NCI-H2107 treated with DMSO at 0.1 percent for 48 hours (cell line): ENCODE results near the gene TAS2R41.
"Not testable (repeated sequence)": the region's sequence is repeated elsewhere in the genome, so short reads cannot be mapped to it uniquely, and the experiment has no call there.

ENCODE experiments used
- DNase-seq: peaks from one replicate; lab custom pipeline; 2025; ENCODE audit not compliant: unreplicated experiment; lab: John Stamatoyannopoulos, UW

Gene TAS2R41

GRCh38 chr7:143456992-143457793 is 20.5 kb upstream of the TAS2R41 start:
- DNase-seq: no peak

GRCh38 chr7:143458263-143458662 is 19.4 kb upstream of the TAS2R41 start:
- DNase-seq: no peak

- no peak for DNase-seq
These were observed 19.0 kb upstream of the TAS2R41 start for GRCh38 chr7:143458681-143459080.

GRCh38 chr7:143459359-143459758 is 18.3 kb upstream of the TAS2R41 start:
- no peak for DNase-seq

- DNase-seq: no peak
These were observed 17.2 kb upstream of the TAS2R41 start for GRCh38 chr7:143460271-143460979.

GRCh38 chr7:143462045-143462444 is 15.6 kb upstream of the TAS2R41 start:
- DNase-seq: no peak

- DNase-seq: no peak
These were observed 14.1 kb upstream of the TAS2R41 start for GRCh38 chr7:143463556-143463955.

- no peak for DNase-seq
These were observed 13.7 kb upstream of the TAS2R41 start for GRCh38 chr7:143463957-143464356.

GRCh38 chr7:143467724-143468123 is 9.9 kb upstream of the TAS2R41 start:
- no peak for DNase-seq

- not testable (repeated sequence) for DNase-seq
These were observed 5.5 kb upstream of the TAS2R41 start for GRCh38 chr7:143472071-143472689.

GRCh38 chr7:143479055-143479766 is 1.5 kb downstream of the TAS2R41 start:
- no peak for DNase-seq

GRCh38 chr7:143480501-143480900 is 2.8 kb downstream of the TAS2R41 start:
- DNase-seq: no peak

GRCh38 chr7:143484119-143484518 is 6.4 kb downstream of the TAS2R41 start:
- DNase-seq: no peak

- DNase-seq: no peak
These were observed 7.4 kb downstream of the TAS2R41 start for GRCh38 chr7:143485094-143485493.

GRCh38 chr7:143485500-143485899 is 7.8 kb downstream of the TAS2R41 start:
- DNase-seq: no peak

- DNase-seq: not testable (repeated sequence)
These were observed 8.6 kb downstream of the TAS2R41 start for GRCh38 chr7:143486266-143486665.

- no peak for DNase-seq
These were observed 9.4 kb downstream of the TAS2R41 start for GRCh38 chr7:143487061-143487460.

GRCh38 chr7:143487566-143487965 is 9.9 kb downstream of the TAS2R41 start:
- DNase-seq: no peak

- DNase-seq: no peak
These were observed 13.1 kb downstream of the TAS2R41 start for GRCh38 chr7:143490717-143491306.

- DNase-seq: no peak
These were observed 14.4 kb downstream of the TAS2R41 start for GRCh38 chr7:143492043-143492471.
